ENCODE data around the gene FAM135A.

- TF ChIP-seq CTCF (IDR thresholded peaks at IDR 0.05; ENCODE audit: insufficient read depth, low read length) (no peak), GABPA (IDR thresholded peaks at IDR 0.05; ENCODE audit: low read depth) (no peak)
Observed at GRCh38 chr6:70549327-70549726, 136.0 kb downstream of the FAM135A start.

All from HL-60 (cell line).